GM19025 (cell line): ENCODE measurements around the gene OR2AT4.
"Not testable (repeated sequence)": the region's sequence is repeated elsewhere in the genome, so short reads cannot be mapped to it uniquely, and the experiment has no call there.

Experiments
- ATAC-seq: cut with Tn5 transposase; IDR thresholded peaks from one replicate; pipeline ENCODE4 v1.9.1; 2021; ENCODE audit warnings: mild to moderate bottlenecking, low read depth, moderate library complexity; ENCODE audit not compliant: unreplicated experiment

The OR2AT4 gene

DNA sequence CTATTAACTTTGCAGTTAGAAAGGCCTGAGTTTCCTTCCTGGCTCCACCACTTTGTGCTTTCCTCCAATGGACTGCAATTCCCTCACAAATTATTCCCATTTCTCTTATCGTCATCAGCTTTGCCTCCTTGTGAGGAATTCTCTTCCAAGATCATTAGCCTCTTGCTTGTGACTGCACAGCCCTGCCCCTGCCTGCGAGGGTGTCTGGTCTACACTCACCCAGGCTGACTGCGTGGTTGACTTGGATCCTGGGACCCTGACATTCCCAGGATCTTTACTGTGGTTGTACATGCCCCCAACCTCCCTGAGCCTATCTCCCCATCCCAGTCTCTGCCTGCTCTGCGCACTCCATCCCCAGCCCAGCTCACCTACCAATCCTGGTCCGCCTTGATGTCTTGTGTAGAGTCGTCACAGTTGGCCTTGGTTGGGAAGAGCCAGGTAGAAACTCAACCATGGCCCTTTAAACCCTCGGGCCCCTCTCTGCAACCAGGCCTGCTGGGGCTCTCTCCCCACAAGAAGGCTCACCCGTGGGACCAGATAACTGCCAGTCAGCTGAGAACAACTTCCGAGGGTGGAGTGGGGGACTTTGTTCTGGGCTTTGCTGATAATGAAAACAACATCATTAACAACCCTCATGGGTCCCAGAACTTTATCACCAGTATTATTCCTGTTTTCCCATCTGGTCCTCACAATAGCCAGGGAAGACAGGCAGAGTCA, at the start of gene OR2AT4:
Gene OR2AT4, minus strand, starts transcription at position 421 of the 717 bp plus-strand sequence.
- no peak for ATAC-seq

DNA sequence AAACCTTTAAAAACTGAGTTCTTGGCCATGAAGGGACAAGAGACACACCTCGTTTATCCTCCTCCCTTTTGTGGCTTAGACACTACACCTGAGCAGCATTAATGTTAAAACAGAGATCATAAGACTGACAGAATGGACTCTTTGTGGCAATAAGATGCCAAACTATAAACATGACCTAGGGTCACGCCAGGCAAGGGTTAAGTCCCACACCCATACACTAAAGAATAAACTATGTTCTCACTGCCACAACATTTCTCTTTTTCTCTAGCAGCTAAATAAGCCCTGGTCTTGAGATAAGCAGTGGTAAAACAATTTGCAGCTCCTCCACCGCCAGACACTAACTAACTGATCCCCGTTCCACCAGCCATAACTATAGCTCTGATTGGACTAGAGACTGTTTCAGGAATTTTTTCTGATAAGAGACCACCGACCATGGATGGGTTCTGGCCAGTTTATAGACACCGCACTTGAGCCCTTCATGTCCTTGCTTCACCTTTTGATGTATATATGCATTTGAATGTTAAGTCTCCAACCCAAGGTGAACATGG, 49.4 kb upstream of the OR2AT4 start:
- ATAC-seq, result no peak

DNA sequence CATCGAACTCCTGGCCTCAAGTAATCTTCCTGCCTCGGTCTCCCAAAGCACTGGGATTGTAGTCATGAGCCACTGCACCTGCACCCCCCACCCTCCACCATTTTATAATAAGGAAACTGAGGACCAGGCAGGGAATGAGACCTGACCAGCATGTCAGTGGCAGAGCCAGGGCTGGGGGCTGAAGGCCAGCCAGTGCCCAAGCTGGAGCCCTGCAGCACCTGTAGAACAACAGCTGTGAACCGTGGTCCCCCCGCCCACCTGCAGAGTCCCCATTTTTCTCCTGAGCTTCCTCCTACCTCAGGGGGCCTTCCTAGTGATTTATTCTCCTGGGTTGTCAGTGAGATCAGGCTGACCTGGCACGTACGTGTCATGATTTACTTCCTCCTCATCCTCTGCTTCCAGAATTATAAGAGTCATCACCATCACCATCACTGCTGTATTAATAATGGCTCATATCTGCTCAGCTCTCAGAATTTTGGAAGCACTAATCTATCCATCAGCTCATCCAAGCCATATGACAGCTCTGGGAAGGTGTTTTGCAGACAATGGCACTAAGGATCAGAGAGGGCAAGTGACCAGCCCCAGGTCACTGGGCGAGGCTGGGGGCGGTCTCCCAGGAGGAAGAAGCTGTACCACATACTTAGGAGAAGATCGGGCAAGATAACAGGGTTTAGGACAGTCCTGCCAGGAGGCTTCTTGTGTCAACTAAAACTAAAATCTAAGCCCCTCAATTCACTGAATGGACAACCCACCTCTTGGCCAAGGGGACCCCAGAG, 48.7 kb upstream of the OR2AT4 start:
- ATAC-seq, result no peak

DNA sequence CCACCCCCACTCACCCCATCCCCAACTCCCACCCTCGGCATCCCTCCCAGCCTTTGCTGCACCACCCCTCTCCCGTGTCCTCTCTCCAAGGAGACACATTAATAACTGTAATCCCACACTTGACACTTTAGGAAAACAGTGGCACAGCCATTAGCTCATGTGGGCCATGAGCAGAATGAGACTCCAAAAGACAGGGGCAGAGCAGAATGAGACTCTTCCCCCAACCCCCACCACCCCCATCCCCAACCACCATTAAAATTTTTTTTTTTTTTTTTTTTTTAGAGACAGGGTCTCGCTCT, 48.0 kb upstream of the OR2AT4 start:
- ATAC-seq, result no peak

DNA sequence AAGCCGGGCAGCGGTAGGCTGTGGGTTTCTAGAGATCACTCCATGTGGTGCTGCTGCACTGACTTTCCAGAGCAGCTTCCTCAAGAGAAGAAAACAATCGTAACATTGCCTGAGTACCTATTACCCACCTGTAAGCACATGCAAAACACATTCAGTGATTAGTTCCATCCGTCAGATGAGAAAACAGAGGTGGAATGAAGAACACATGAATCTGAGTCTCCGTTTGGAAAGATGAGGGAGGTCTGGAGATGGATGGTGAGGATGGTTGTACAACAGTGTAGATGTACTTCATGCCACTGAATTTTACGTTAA, 46.7 kb upstream of the OR2AT4 start:
- ATAC-seq, result no peak

DNA sequence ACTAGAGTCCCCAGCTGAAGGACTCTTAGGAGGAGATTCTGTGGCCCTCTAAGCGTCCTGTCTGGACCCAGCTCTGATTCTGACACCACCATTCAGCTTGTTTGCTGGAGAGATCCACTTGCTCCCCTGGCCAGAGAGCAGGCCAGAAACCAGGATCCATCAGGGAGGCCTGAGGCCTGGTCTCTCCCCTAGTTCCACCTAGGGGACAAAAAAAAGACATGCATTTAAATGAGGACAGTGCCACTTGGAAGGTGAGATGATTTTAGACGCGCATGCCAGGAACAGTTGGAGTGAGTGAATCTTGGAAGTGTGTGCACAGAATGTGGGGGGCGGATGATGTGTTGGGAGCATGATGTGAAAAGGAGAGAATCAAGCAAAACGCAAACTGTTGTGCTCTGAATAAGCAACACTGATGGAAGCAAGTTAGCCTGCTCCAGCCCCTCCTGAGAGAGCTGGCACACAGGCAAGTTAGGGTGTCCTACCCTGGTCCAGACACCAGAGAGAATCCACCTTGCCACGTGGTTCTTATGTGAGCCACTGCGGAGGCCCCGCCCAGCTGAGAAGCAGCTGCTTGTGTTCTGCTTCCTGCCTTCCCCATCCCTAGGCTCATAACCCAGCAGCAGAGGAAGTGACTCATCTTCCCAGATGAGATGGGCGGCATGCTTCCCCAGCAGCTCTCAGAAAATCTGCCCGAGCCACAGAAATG, 46.2 kb upstream of the OR2AT4 start:
- peak; percentile 63 for ATAC-seq

DNA sequence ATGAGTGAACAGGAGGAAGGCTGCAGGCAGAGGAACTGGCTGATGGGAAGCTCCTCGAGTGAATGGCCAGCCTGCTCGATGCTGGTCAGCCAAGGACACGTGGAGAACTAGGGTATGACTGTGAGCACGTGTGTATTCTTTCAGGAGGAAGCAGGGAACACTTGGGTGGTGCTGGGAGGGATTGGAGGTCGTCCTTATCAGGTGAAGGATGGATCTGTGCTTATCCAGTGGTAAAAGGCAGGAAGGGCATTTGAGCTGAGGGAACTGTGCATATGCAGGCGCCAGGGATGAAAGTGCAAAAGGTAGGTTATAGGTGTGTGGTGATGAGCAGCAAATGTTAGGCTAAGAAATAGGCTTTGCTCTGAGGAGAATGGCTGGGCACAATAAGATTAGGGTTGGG, 44.5 kb upstream of the OR2AT4 start:
- no peak for ATAC-seq

DNA sequence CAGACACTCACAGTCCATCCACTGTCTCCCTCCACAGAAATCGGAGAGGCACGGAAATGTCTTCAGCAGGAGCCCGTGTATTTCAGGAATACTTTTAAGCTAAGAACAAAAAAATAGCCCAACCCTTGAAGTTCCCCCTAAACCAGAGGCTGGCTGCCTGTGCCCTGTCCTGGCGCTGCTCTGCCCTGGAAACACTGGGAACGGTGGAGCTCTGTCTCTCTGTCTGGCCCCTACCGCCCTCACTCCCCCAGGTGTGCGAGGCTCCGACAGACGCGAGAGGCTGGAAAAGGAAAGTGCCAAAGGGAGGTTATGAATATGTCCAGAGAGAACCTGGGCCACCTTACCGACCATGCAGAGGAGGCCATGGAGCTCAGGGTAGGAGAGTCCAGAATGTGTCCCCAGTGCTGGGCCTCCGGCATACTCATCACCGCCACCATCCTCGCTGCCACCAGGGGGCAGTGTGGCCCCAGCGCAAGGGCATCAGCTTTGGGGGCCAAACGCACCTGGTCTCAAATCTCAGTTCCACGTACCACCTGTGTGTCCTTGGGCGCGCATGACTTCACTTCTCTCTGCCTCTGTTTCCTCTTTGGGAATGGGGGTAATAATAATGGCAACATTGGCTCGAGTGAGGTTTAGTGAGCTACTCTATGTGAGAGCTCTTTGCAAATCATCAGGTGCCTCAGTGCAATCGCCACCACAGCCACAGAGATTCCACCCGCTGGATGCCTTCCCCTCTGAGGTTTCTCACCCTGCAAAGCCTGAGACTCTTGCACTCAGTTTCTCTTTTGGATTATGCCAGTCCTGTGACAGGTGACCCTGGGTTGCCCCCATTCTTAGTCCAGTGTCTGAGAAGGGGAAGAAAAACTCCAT, 43.8 kb upstream of the OR2AT4 start:
- ATAC-seq, result no peak

DNA sequence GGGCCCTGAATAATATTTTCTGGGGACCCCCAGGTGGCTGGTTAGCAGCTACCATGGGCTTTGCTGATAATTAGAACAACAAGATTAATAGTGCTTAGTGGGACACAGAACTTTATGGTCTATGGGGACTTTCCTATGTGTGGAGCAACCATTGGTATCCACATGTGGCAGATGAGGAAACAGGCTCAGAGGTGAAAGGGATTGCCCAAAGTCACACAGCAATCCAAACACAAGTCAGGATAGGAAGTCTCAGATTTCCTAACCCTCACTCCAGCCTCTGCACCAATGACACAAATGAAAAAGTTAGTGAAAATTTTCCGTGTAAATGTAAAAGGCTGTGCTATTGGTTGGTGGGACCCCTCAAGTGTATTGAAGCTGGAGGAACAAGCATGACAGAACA, 39.0 kb upstream of the OR2AT4 start:
- ATAC-seq, result no peak

DNA sequence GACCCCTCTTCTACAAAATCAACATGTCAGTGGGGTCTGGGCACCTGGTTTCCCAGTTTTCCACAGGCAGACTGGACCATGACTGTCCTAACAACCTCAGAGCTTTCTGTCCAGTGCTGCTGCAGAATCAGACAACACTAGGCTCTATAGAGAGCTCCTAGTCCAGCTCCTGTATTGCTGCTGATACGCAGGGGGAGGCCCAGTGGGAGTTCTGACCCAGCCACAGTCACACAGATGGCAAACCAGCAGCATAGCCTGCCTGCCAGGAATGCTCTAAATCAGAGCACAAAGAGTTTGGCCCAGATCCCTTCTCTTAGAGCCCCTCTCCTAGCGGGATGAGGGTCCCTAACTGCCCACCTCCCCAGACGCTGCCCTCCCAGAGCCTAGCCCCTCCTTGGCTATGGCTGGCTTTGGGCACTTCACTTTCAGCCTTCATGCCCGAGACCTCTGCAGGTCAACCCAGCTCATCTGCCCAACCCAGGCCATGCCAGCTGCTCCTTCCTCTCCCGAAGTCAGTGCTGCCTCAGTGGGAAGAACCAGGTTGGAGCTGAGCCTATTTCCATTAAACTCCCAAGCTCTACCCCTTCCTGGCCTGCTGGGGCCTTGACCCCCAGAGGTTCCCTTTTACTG, 38.5 kb upstream of the OR2AT4 start:
- no peak for ATAC-seq

DNA sequence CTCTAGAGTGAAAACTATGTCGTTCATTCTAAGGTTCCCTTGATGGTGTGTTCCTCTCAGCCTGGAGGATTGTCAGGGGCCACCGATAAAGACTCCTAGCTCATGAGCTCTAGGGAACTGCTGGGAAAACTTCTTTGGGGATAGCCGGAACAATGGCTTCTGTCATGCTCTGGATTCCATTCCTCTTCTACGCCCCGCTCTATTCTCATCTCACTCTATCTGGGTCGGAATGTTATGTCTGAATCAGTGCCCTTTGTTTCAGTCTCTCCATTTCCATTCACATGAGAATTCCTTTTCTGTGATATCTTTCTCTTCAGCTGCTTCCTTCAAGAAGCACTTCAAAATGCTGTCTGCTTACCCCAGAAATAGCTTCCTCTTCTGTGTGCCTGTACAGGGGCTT, 37.3 kb upstream of the OR2AT4 start:
- ATAC-seq, result no peak

DNA sequence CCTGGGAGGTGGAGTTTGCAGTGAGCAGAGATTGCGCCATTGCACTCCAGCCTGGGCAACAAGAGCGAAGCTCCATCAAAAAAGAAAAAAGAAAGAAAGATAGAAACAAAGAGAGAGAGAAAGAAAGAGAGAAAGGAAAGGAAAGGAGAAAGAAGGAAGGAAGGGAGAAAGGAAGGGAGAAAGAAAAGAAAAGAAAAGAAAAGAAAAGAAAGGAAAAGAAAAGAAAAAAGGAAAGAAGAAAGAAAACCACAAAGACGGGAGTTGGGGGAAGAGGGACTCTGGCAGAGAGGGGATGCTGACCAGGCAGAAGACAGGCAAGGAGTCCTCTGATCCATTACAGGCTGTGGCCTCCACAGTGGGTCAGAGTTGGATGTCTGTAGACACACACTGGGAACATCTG, 35.4 kb upstream of the OR2AT4 start:
- ATAC-seq, result no peak

DNA sequence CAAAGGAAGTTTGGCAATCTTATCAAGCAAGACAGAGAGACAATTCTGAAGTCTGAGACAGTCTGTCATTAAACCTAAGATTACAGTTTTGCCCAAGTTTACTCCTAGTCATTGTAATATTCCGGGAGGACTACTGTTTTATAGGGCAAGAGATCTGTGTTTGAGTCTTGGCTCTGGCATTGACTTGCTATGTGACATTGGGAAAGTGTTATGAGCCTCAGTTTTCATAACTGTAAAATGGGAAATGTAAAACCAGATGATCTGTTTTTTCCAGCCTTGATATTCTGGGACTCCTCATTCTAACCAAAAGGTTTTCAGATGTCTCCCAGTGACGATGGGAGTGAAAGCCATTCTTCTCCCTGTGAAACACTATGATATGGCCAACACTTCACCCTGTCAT, 29.9 kb upstream of the OR2AT4 start:
- no peak for ATAC-seq

DNA sequence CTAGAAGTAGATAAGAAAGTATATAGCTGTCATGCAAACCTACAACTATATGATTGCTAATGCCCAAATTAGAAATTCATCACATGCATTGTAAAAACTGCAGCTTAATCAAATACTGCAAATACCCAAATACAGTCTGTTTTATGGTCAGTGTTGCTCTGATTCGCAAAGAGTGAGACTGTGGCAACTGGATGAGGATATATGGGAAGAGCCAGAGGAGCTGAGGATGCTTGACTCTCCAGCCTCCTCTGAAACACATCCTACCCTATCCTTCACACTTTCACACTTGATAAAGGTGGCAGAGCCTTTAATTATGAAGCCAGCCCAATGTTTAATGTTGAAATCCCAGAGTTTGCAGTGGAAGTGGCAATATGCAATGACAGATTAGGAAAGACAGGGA, 21.9 kb upstream of the OR2AT4 start:
- no peak for ATAC-seq

DNA sequence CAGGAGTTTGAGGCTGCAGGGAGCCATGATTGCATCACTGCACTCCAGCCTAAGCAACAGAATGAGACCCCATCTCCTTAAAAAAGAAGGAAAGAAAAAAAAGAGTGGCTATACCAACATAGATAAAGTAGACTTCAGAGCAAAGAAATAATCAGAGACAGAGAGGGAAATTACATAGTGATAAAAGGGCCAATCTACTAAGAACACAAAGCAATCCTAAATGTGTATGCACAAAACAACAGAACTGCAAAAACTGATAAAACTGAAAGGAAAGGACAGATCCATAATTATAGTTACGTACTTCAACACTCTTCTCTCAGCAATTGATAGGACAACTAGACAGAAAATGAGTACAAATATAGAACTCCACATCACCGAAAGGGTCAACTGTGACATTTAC, 17.8 kb upstream of the OR2AT4 start:
- no peak for ATAC-seq

DNA sequence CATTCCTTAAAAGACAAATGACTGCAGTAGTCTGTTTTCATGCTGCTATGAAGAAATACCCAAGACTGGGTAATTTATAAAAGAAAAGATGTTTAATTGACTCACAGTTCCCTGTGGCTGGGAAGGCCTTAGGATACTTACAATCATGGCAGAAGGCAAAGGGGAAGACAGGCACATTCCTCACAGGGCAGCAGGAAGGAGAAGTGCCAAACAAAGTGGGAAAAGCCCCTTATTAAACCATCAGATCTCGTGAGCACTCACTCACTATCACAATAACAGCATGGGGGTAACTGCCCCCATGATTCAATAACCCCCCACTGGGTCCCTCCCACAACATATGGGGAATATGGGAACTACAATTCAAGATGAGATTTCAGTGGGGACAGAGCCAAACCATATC, 16.4 kb upstream of the OR2AT4 start:
- no peak for ATAC-seq

DNA sequence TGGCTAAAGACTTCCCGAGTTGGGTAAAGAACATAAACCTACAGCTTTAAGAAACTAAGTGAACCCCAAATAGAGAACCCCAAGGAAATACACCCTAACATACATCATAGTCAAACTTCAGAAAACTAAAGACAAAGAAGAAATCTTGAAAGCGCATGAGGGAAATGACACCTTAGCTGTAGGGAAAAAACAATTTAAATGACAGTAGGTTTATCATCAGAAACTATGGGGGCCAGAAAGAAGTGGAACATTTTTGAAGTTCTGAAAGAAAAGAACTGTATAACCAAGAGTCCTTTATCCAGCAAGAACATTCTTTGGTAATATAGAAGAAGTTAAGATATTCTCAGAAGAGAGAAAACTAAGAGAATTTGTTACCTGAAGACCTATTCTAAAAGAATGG, 15.5 kb upstream of the OR2AT4 start:
- ATAC-seq, result no peak

DNA sequence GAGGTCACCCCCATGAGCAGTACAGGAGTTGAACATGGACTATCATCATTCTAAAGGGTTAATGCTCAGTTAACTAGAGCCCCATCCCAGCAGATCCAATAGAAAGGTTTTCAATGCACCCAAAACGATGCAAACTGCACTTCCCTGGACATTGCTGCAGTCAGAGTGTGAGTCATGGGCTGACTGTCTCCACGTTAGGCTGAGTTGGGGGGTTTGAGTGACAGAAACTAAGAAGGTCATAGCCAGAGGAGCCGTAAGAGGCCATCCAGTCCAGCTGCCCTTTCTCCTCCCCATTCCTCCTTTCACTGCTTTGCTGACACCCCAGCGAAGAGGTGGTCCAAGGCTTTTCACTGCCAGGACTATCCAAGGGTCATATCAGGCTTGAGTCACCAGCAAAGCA, 10.5 kb upstream of the OR2AT4 start:
- ATAC-seq, result no peak

DNA sequence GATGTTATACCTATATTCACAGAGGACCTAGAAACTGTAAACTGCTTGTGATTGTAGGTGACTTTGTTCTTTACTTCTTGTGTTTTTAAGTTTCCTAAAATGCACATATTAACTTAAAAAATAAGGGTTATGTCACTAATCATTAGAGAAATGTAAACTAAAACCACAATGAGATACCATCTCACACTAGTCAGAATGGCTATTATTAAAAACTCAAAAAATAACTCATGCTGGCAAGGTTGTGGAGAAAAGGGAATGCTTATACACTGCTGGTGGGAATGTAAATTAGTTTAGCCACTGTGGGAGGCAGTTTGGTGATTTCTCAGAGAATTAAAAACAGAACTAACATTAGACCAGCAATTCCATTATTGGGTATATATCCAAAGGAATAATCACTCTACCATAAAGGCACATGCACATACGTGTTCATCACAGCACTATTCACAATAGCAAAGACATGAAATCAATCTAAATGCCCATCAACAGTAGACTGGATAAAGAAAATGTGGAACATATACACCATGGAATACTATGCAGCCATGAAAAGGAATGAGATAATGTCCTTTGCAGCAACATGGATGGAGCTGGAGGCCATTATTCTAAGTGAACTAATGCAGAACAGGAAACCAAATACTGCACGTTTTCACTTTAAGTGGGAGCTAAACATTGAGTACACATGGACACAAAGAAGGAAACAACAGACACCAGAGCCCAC, 9.4 kb upstream of the OR2AT4 start:
- ATAC-seq, result not testable (repeated sequence)

DNA sequence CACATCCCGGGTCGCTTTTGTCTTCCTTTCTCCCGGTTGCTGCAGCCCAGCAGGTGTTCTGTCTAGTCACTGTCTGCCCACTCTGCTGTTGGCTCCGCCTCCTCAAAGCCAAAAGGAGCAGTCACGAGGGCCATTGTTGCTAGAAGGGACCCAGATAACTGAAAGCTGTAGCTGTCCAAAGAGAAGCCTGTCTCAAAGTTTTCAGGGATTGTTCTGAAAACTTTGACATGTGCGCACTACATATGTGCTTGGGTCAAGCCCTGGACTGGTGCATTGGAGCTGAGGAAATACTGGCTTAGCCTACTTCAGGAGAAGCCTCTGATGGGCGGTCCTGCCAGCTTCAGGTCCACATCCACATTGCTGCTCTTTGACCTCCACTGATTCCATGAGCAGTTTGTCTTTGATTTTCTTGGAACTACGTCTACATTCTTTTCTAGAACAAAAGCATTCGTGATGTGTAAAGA, 8.8 kb upstream of the OR2AT4 start:
- no peak for ATAC-seq
